Activated CD4-positive, alpha-beta T cell treated with anti-CD3 and anti-CD28 coated beads, Interleukin-2, amount 50 U/mL, for 1 hour (primary cell): Measurements from ENCODE around the gene CFAP299.
"Not testable (repeated sequence)": the region's sequence is repeated elsewhere in the genome, so short reads cannot be mapped to it uniquely, and the experiment has no call there.

Experiments
- DNase-seq: peaks from one replicate; pipeline ENCODE4 v3.0.0-alpha.2; 2020

CFAP299 gene

GRCh38 chr4:80614319-80614718 lies 278.8 kb downstream of the CFAP299 start:
- DNase-seq, result no peak

DNA sequence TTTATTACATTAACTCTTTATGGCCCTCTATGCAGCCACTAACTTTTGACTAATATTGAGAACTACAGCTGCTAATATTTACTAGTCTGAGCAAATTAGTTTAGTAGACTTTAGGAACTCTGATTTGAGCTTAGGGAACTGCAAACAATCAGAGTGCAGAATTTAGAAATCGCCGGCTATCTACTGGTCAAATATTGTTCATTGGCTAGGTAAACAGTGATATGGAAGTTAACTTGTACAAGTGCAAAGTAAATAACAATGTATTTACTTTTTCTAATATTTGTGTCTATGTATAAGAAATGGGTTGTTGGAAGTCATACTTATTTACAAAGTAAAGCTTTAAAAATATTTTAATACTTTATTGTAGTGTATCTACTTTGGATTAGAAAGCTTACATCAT lies 279.6 kb downstream of the CFAP299 start:
- no peak for DNase-seq

DNA sequence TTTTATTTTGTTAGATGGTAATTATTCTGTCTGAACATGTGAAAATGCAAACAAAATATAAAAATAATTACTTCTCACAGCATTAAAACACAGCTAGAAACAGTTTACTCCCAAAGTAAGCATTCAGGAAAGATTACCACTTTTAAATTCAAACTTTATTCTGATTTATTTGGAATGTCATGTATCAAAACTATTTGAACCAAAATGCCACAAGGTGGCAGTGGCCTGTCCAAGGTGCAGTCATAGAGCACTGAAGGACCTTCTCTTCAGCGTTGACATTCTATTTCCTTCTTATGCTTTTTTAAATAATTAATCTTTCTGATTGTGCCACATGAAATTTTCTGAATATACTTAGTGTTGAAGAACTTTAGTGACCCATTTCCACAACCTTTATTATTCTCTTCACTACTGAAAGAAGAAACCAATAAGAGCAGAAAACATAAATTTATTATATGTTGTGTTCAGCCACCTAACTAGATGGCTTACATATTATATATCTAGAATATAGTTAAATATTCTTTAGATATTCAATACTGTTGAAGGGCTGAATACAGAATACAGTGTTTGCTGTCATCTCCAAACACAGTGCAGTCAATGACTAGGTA lies 283.6 kb downstream of the CFAP299 start:
- DNase-seq, result no peak

DNA sequence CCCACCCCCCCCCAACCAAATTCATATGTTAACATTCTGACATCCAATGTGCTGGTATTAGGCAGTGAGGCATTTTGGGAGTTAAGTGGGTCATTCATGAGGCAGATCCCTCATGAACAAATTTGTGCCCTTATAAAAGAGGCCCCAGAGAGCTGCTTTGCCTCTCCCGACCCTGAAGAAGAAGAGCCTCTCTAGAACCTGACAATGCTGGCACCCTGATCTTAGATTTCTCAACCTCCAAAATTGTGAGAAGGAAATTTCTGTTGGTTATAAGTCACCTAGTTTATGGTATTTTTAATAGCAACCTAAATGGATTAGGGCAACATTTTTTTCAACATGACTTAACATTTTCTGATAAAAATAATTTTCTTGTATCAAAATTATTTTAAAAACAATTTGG lies 296.3 kb downstream of the CFAP299 start:
- no peak for DNase-seq

DNA sequence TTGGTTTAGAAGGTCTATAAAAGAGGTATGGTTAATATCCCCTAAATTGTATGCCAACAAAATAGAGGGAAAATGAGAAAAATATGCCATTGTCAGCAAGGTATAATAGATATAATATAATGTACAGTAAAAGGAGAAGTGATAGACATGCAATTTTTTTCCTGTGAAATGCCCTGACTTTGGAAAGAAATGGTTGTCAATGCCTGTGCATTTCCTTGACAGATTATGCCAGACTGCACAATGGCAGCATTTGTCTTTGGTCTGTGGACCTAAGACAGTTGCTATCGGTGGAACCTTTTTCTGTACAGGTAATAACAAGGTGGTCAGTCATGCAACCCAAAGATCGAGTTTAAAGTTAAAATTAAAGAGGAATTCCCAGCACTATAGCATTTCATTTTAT lies 301.7 kb downstream of the CFAP299 start:
- no peak for DNase-seq

- DNase-seq, result no peak
Measured at GRCh38 chr4:80646061-80646460, 310.5 kb downstream of the CFAP299 start.

GRCh38 chr4:80655662-80656061 lies 320.1 kb downstream of the CFAP299 start:
- no peak for DNase-seq

DNA sequence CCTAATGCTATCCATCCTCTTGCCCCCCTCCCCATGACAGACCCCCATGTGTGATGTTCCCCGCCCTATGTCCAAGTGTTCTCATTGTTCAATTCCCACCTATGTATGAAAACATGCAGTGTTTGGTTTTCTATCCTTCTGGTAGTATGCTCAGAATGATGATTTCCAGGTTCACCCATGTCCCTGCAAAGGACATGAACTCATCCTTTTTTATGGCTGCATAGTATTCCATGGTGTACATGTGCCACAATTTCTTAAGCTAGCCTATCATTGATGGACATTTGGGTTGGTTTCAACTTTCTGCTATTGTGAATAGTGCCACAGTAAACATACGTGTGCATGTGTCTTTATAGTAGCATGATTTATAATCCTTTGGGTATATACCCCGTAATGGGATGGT lies 334.6 kb downstream of the CFAP299 start:
- DNase-seq, result not testable (repeated sequence)

DNA sequence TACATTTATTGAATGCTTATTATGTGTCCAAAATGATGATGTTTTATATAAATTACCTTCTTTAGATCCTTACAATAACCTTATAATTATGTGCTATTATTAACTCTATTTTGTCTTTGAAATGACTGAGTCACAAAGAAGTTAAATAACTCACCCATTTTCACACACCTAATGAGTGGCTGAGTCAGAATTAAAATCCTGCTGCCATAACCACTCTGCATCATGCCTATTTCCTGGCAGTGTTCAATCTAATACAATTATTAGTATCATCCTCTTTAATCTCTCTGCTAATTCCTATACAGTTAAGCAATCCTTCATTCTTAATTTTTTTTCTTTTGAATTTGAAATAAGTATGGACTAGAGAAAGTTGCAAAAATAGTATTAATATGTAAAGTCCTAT lies 342.9 kb downstream of the CFAP299 start:
- DNase-seq, result no peak

DNA sequence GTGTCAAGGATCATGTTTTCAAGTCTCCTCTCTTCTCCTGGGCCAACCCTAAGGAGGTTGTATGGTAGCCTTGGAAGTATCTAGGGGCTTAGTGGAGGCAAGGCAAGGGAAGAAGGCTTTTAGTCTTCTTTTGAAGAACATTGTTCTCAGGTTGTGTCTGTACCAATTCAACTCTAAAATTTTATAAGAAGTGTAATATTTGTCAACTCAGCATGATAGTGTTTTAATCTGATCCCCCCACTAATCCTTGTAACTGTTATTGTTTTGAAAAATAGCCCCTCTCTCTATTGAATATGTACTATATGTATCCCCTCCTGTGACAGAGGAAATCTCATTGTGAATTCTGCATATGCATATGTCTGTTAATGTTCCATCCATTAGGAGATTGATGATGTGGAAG lies 345.4 kb downstream of the CFAP299 start:
- no peak for DNase-seq

GRCh38 chr4:80685214-80685613 lies 349.7 kb downstream of the CFAP299 start:
- DNase-seq, result no peak

- not testable (repeated sequence) for DNase-seq
Measured at GRCh38 chr4:80687736-80688135, 352.2 kb downstream of the CFAP299 start.

DNA sequence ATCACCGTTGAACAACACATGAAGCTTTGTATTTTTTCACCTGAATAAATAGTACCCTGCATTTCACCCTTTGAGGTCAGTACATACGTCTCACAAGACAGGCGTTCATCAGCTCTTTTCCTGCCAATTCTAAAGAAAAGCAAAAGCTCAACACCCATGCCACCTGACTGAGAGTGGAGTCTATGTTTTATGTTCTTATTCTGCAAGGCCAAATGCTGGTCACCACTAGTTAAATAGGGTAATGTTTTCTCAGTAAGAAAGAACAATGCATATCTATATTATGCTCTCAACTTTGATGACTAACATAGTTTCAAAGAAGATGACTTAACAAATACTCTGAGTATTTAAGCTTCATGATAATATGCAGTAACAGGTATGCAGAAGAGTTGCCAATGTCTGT lies 358.6 kb downstream of the CFAP299 start:
- no peak for DNase-seq

DNA sequence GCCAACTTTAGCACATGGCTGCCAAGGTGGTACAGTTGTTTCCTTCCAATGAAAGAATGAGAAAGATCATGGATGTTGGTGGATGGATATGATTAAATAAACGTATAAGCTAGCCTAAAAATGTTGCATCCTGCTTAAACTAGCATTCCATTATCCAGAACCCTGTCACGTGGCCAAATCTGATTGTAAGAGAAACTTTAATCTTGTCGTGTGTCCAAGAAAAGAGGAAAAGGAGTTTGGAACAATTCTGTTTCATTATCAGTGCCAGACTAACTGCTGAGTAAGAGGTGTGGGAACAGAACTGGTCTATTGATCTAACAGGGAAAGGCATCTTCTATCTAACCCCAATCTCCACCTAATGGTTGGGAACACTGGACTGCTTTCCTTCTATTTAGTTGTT lies 369.8 kb downstream of the CFAP299 start:
- no peak for DNase-seq

GRCh38 chr4:80709082-80709869 lies 373.7 kb downstream of the CFAP299 start:
- no peak for DNase-seq

GRCh38 chr4:80710748-80711451 lies 375.4 kb downstream of the CFAP299 start:
- DNase-seq, result no peak

DNA sequence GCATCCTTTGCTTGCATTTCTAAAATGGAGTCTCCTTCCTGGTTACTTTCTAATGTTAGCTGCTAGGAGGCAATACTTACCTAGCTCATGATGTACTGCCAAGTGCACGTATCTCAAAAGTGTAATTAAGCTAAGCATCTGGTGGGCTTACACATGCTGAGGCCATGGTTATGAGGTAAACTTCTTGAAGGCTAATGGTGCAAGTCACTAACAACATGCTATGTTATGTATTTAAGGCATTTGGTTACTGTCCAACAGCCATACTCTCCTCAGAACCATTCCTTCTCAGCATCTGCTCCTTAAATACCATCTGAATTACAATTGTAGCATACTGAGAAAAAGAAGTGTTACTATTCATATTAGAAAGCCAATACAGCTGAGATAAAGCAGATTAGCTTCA lies 376.4 kb downstream of the CFAP299 start:
- DNase-seq, result no peak

DNA sequence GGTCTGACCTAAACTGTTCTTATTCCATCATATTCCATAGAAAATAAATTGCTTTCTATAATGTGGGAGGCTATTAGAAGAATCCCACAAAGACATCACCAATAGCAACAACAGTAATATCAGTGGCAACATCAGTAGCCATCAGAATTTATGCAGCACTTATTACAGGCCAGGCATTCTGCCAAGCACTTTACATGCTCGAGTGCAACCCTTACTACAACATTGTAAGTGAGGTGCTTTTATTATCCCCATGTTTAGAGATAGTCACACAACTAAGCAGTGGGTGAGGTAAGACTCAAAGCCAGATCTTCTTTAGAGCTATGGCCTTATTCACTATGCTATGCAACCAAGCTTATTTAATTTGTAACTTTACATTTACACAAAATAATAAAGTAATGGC lies 377.9 kb downstream of the CFAP299 start:
- DNase-seq, result no peak

DNA sequence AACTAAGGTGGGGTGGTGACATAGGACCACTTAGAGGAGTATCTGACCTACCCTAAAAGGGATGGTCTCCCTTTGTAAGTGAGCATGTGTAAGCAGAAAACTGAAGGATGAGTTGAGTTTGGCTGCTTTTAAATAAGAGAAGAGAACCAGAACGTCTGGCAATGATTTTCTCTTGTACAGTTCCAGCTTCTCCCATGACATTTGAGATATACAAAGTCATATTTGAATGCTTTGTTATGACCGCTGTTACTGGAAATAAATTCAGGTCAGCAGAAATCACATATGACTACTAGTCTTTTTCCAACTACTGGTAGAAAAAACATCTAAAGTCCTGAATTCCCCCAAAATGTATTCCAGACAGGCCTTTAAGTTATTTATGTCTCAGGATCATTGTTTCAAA lies 381.7 kb downstream of the CFAP299 start:
- DNase-seq, result no peak

DNA sequence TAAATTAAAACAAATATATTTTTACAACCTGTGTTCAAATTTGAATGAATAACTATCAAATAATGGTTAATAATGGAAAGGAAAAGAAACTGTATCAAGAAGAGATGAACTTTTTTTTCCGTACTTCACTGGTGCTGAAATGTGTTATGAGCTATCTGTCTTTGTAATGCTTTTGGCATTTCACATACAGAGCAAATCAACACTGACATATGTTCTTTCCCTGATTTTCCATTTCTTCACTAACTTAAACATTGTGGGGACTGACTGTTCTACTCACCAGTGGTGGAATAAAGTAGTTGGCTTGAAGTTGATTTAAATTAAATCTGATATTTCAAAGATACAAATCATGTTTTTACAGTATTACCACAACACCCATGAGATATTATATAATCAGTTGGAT lies 390.9 kb downstream of the CFAP299 start:
- no peak for DNase-seq

DNA sequence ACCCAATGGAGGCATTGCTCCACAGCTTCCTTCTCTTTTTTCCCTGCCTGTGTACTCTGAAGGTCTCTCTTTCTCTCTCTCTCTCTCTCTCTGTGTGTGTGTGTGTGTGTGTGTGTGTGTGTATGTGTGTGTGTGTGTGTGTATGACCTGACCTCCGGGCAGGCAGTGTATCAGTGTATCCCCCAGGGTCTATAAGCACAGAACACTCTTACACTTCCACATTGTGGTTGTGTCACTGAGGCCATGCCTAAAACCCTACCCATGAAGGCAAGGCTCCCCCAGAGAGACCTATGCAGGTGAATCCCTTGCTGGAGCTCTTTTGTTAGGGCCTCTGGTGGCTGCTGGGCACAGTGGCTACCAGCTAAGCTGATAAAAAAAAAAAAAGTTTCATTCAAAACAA lies 394.6 kb downstream of the CFAP299 start:
- no peak for DNase-seq

- DNase-seq, result no peak
Measured at GRCh38 chr4:80731436-80731835, 395.9 kb downstream of the CFAP299 start.

DNA sequence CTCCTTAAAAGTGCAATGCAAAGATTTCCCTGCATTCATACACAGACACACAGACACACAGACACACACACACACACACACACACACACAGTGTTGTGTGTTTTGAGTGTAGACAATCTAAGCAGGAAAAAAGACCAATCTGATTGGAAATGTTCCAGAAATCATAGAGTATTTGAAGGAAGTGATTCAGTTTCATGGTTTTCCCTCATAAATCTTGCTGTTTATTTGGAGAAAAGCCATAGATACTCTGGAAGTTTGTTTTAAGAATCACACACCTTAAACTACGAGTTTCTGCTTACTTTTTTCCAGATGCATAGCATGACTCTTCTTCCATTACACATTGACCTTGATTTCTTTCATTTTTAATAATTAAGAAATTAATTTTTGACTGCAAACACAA lies 396.5 kb downstream of the CFAP299 start:
- DNase-seq, result no peak

GRCh38 chr4:80740375-80740774 lies 404.8 kb downstream of the CFAP299 start:
- DNase-seq, result no peak
